Neutrophil (primary cell): ENCODE results near the gene NBEAL2.
A peak's percentile ranks its signal among the peaks of the same experiment; 100 is the strongest.
"Not testable (repeated sequence)": the region's sequence is repeated elsewhere in the genome, so short reads cannot be mapped to it uniquely, and the experiment has no call there.

Experiments used
- H3K27ac ChIP-seq: fragments of 200-600 bp; sonication (generic); 2 replicates; pipeline ENCODE4 v1.5.1; 2016; ENCODE audit warnings: mild to moderate bottlenecking, moderate library complexity
- H3K27me3 ChIP-seq: fragments of 200-600 bp; sonication (generic); 2 replicates; pipeline ENCODE4 v1.6.0; 2016; ENCODE audit warnings: mild to moderate bottlenecking
- H3K36me3 ChIP-seq: fragments of 200-600 bp; sonication (generic); 2 replicates; pipeline ENCODE4 v1.5.1; 2017
- H3K4me1 ChIP-seq, 2 experiments: fragments of 200-600 bp in 1 of 2; sonication (generic) in 1 of 2; 1 replicate in 1 of 2; 2 replicates in 1 of 2; pipeline versions ENCODE4 v1.5.1 to v1.6.1; 2013 to 2016; ENCODE audit warnings: low read depth in 1 of 2, low read length in 1 of 2, mild to moderate bottlenecking in 1 of 2, moderate library complexity in 1 of 2; ENCODE audit not compliant: control insufficient read depth in 1 of 2, insufficient read depth in 1 of 2
- H3K4me3 ChIP-seq, 2 experiments: fragments of 200-600 bp in 1 of 2; sonication (generic) in 1 of 2; 1 replicate in 1 of 2; 2 replicates in 1 of 2; pipeline ENCODE4 v1.5.1; 2013 to 2016; ENCODE audit warnings: low read depth in 1 of 2, low read length in 1 of 2, mild to moderate bottlenecking in 1 of 2, moderate library complexity in 1 of 2
- H3K9me3 ChIP-seq: fragments of 200-600 bp; sonication (generic); 2 replicates; pipeline ENCODE4 v1.5.1; 2016
- TF ChIP-seq, protein P1 (sequence below): fragments of 200-600 bp; sonication (generic); IDR thresholded peaks from 2 replicates; pipeline ENCODE4 v1.5.1; 2016; ENCODE audit warnings: antibody characterized with exemption

Gene NBEAL2

DNA sequence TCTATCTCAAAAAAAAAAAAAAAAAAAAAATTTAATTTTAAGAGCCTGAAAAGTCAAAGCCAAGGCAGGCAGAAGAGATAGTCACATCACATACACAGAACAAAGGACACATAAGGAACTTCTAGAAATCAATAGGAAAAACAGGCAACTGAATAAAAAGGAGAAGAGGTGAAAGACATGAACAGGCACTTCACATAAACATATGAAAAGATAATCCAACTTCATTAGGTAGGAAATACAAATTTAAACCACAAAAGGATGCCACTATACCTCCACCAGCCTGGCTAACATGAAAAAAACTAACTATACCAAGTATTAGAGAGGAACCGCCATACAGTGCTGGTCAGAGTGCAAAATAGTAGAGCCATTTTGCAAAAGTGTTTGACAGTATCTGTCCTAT is 17.0 kb upstream of the NBEAL2 start:
- TF ChIP-seq, protein P1, sequence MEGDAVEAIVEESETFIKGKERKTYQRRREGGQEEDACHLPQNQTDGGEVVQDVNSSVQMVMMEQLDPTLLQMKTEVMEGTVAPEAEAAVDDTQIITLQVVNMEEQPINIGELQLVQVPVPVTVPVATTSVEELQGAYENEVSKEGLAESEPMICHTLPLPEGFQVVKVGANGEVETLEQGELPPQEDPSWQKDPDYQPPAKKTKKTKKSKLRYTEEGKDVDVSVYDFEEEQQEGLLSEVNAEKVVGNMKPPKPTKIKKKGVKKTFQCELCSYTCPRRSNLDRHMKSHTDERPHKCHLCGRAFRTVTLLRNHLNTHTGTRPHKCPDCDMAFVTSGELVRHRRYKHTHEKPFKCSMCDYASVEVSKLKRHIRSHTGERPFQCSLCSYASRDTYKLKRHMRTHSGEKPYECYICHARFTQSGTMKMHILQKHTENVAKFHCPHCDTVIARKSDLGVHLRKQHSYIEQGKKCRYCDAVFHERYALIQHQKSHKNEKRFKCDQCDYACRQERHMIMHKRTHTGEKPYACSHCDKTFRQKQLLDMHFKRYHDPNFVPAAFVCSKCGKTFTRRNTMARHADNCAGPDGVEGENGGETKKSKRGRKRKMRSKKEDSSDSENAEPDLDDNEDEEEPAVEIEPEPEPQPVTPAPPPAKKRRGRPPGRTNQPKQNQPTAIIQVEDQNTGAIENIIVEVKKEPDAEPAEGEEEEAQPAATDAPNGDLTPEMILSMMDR: no peak
- peaks cover 69 to 75% of the 10 kb centered on the region in 2 experiments for H3K4me1 ChIP-seq
- no peaks in the 10 kb centered on the region for H3K9me3 ChIP-seq

GRCh38 chr3:46962990-46963389 is 16.5 kb upstream of the NBEAL2 start:
- Histone ChIP-seq H3K4me1 (peaks cover 73 to 77% of the 10 kb centered on the region in 2 experiments), H3K36me3 (no peaks in the 10 kb centered on the region), H3K27me3 (no peaks in the 10 kb centered on the region), H3K9me3 (no peaks in the 10 kb centered on the region), H3K27ac (peak overlapping the region; percentile 28), H3K4me3 (no peak overlapping the region)
- TF ChIP-seq, protein P1: no peak

More for the DNA sequence above, 17.0 kb upstream of the NBEAL2 start:
- Histone ChIP-seq H3K27me3 (no peaks in the 10 kb centered on the region), H3K4me3 (no peak overlapping the region), H3K36me3 (no peaks in the 10 kb centered on the region), H3K27ac (peak overlapping the region; percentile 28)

DNA sequence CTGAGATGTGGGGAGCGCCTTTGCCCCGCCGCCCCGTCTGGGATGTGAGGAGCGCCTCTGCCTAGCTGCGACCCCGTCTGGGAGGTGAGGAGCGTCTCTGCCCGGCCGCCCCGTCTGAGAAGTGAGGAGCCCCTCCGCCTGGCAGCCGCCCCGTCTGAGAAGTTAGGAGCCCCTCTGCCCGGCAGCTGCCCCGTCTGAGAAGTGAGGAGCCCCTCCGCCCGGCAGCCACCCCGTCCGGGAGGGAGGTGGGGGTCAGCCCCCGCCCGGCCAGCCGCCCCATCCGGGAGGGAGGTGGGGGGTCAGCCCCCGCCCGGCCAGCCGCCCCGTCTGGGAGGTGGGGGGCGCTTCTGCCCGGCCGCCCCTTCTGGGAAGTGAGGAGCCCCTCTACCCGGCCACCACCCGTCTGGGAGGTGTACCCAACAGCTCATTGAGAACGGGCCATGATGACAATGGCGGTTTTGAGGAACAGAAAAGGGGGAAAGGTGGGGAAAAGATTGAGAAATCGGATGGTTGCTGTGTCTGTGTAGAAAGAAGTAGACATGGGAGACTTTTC is 15.4 kb upstream of the NBEAL2 start:
- Histone ChIP-seq H3K4me1 (peaks cover 76 to 81% of the 10 kb centered on the region in 2 experiments), H3K4me3 (peak overlapping the region in 1 of 2 experiments; percentile 47), H3K27ac (peak overlapping the region; percentile 86)
- not testable (repeated sequence) for H3K36me3 ChIP-seq, H3K9me3 ChIP-seq, H3K27me3 ChIP-seq

DNA sequence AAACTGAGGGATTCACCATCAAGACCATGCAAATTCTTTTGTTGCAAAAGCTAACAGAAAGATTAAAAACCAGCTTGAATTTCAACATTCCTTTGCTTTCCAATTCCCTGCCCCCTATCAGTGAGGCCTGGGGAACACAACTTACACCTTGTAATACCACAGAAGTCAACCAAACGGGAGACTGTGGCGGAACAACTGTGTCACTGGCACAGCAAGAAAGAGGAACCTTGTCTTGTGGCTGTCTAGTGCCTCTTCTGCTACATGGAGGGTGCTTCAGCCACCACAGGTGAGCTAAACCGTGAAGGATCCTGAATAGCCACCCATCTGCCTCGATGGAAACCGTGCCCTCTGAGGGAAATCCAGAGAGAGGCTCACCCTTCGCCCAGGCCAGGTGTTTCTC is 14.3 kb upstream of the NBEAL2 start:
- peak overlapping the region; percentile 27 to 50 for H3K4me3 ChIP-seq
- peaks cover 67 to 76% of the 10 kb centered on the region in 2 experiments for H3K4me1 ChIP-seq
- no peaks in the 10 kb centered on the region for H3K36me3 ChIP-seq
- peak overlapping the region; percentile 86 for H3K27ac ChIP-seq
- TF ChIP-seq, protein P1: peak; percentile 12
- no peaks in the 10 kb centered on the region for H3K27me3 ChIP-seq
- H3K9me3 ChIP-seq: no peaks in the 10 kb centered on the region

GRCh38 chr3:46966811-46967210 is 12.7 kb upstream of the NBEAL2 start:
- H3K4me1 ChIP-seq: peaks cover 68 to 77% of the 10 kb centered on the region in 2 experiments
- H3K4me3 ChIP-seq: no peak overlapping the region
- no peaks in the 10 kb centered on the region for H3K9me3 ChIP-seq
- peak overlapping the region; percentile 86 for H3K27ac ChIP-seq
- no peaks in the 10 kb centered on the region for H3K36me3 ChIP-seq
- H3K27me3 ChIP-seq: no peaks in the 10 kb centered on the region
- TF ChIP-seq, protein P1: no peak

DNA sequence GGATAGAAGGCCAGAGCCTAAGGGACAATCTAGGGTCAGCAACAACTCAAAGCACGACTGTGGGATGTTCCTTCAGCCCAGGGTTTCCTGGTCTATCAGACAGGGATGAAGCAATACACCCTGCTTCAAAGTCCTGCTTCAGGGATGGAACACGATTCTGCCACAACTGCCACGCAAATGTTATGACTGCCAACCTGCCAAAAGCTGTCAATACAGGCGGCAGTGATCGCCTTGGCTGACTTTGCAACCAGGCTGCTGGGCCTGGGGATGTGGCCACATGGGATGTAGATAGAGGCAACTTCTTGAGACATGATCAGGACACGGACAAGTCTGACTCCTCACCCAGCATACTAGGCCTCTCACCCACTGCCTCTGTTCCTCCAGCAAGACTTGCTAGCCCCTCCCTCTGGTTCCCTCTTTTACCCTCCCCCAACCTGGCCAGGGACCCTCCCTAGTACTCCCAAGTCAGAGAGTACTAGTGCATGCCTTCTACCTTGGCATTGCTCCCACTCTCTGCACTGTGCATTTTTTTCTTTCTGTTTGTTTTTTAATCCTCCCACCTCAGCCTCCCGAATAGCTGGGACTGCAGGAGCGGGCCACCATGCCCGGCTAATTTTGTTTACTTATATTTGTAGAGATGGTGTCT is 10.6 kb upstream of the NBEAL2 start:
- peak overlapping the region; percentile 58 for H3K27ac ChIP-seq

More for the DNA sequence above, 10.6 kb upstream of the NBEAL2 start:
- no peaks in the 10 kb centered on the region for H3K36me3 ChIP-seq
- no peaks in the 10 kb centered on the region for H3K9me3 ChIP-seq
- TF ChIP-seq, protein P1: no peak
- H3K4me3 ChIP-seq: no peak overlapping the region
- peaks cover 71 to 77% of the 10 kb centered on the region in 2 experiments for H3K4me1 ChIP-seq
- H3K27me3 ChIP-seq: no peaks in the 10 kb centered on the region
